ENCODE results near the gene HRNR.
"Not testable (repeated sequence)": the region's sequence is repeated elsewhere in the genome, so short reads cannot be mapped to it uniquely, and the experiment has no call there.

Gene HRNR

GRCh38 chr1:152224093-152224492, at the start of gene HRNR:
TSS of gene HRNR (minus strand) at chr1:152224193. CDS start at chr1:152223253, 940 bp downstream.
- DNase-seq = no peak

- DNase-seq = not testable (repeated sequence)
These were observed 32.4 kb upstream of the HRNR start for GRCh38 chr1:152256394-152256793.

GRCh38 chr1:152252157-152252556, 28.2 kb upstream of the HRNR start:
- no peak for DNase-seq

- DNase-seq = no peak
These were observed 27.4 kb upstream of the HRNR start for GRCh38 chr1:152251391-152251790.

GRCh38 chr1:152247316-152247715, 23.3 kb upstream of the HRNR start:
- no peak for DNase-seq

GRCh38 chr1:152244576-152245273, 20.7 kb upstream of the HRNR start:
- DNase-seq = no peak

- no peak for DNase-seq
These were observed 13.1 kb upstream of the HRNR start for GRCh38 chr1:152237093-152237492.

GRCh38 chr1:152228831-152229230, 4.8 kb upstream of the HRNR start:
- DNase-seq = no peak

GRCh38 chr1:152227310-152227928, 3.4 kb upstream of the HRNR start:
- DNase-seq = no peak

- DNase-seq = no peak
These were observed 1.7 kb upstream of the HRNR start for GRCh38 chr1:152225678-152226077.

- DNase-seq = no peak
These were observed 3.5 kb downstream of the HRNR start for GRCh38 chr1:152220166-152221163.

- DNase-seq = not testable (repeated sequence)
These were observed 4.6 kb downstream of the HRNR start for GRCh38 chr1:152219438-152219837.

- DNase-seq = no peak
These were observed 5.1 kb downstream of the HRNR start for GRCh38 chr1:152218762-152219436.

- not testable (repeated sequence) for DNase-seq
These were observed 8.4 kb downstream of the HRNR start for GRCh38 chr1:152215604-152216003.

- not testable (repeated sequence) for DNase-seq
These were observed 9.1 kb downstream of the HRNR start for GRCh38 chr1:152214911-152215310.

- no peak for DNase-seq
These were observed 25.0 kb downstream of the HRNR start for GRCh38 chr1:152198982-152199381.

- DNase-seq = no peak
These were observed 26.5 kb downstream of the HRNR start for GRCh38 chr1:152197361-152197941.

GRCh38 chr1:152191711-152192110, 32.3 kb downstream of the HRNR start:
- DNase-seq = no peak

- DNase-seq = no peak
These were observed 32.7 kb downstream of the HRNR start for GRCh38 chr1:152191260-152191659.

GRCh38 chr1:152190589-152190988, 33.4 kb downstream of the HRNR start:
- DNase-seq = no peak

- peak; percentile 70 to 88 for DNase-seq
These were observed 34.1 kb downstream of the HRNR start for GRCh38 chr1:152189657-152190442.

Data from NCI-H524 (cell line).